Stimulated activated CD8-positive, alpha-beta memory T cell treated with anti-CD3 and anti-CD28 coated beads, Interleukin-4, amount 100 ng/mL, for 4 hours (primary cell): ENCODE data around the gene PDK2.

ENCODE experiments used
- DNase-seq, 2 donors: peaks; one replicate each; pipeline ENCODE4 v3.0.0-alpha.2; 2020; ENCODE audit warnings: low read depth in 2 of 2, low spot score in 1 of 2

Gene PDK2

GRCh38 chr17:50100480-50100883, 5.3 kb downstream of the PDK2 start:
- DNase-seq: no peak

GRCh38 chr17:50100921-50101345, 5.8 kb downstream of the PDK2 start:
- no peak for DNase-seq

- no peak for DNase-seq
These were observed 6.4 kb downstream of the PDK2 start for GRCh38 chr17:50101346-50102163.

GRCh38 chr17:50102164-50102991, 7.2 kb downstream of the PDK2 start:
- DNase-seq: no peak

GRCh38 chr17:50103252-50103651, 8.1 kb downstream of the PDK2 start:
- DNase-seq: no peak

GRCh38 chr17:50103941-50104340, 8.8 kb downstream of the PDK2 start:
- DNase-seq: no peak

GRCh38 chr17:50105811-50106210, 10.7 kb downstream of the PDK2 start:
- DNase-seq: no peak

- DNase-seq: no peak
These were observed 11.4 kb downstream of the PDK2 start for GRCh38 chr17:50106393-50107131.

- DNase-seq: no peak
These were observed 12.8 kb downstream of the PDK2 start for GRCh38 chr17:50107790-50108414.

GRCh38 chr17:50108556-50108955, 13.4 kb downstream of the PDK2 start:
- no peak for DNase-seq

GRCh38 chr17:50109207-50109606, 14.1 kb downstream of the PDK2 start:
- no peak for DNase-seq

- DNase-seq: no peak
These were observed 14.6 kb downstream of the PDK2 start for GRCh38 chr17:50109785-50110184.

GRCh38 chr17:50110591-50111349, 15.6 kb downstream of the PDK2 start:
- DNase-seq: no peak

GRCh38 chr17:50111673-50112655, 16.8 kb downstream of the PDK2 start:
- no peak for DNase-seq

- no peak for DNase-seq
These were observed 17.5 kb downstream of the PDK2 start for GRCh38 chr17:50112694-50113093.

- no peak for DNase-seq
These were observed 18.6 kb downstream of the PDK2 start for GRCh38 chr17:50113624-50114320.

GRCh38 chr17:50114401-50114800, 19.2 kb downstream of the PDK2 start:
- no peak for DNase-seq

GRCh38 chr17:50114849-50115357, 19.8 kb downstream of the PDK2 start:
- no peak for DNase-seq
